GM21528 (cell line): ENCODE data around the gene ZNF79.

Source experiments
- ATAC-seq: cut with Tn5 transposase; IDR thresholded peaks from one replicate; pipeline ENCODE4 v1.9.1; 2021; ENCODE audit warnings: mild to moderate bottlenecking, moderate library complexity; ENCODE audit not compliant: unreplicated experiment, low FRiP score

The ZNF79 gene

DNA sequence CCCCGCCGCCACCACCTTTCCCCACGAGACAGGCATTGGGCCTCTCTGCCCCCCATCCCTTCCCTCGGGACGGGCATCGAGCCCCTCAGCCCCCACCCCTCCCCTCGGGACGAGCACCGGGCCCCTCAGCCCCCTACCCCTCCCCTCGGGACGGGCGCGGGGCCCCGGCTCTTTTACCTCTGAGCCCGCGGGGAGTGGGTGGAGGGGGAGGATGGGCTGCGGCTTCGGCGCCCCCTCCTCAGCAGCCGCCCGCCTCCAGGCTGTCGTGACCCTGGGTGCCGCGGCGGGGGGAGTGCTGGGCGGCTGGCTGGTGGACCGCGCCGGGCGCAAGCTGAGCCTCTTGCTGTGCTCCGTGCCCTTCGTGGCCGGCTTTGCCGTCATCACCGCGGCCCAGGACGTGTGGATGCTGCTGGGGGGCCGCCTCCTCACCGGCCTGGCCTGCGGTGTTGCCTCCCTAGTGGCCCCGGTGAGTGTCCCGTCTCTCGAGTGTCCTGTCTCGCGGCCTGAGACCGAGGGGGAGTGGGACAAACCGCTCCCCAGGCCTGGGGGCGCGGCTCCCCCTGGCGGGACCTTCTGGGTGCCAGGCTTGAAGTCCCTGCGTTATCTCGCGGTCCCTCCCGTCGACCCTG lies 26.4 kb upstream of the ZNF79 start:
- no peak for ATAC-seq

DNA sequence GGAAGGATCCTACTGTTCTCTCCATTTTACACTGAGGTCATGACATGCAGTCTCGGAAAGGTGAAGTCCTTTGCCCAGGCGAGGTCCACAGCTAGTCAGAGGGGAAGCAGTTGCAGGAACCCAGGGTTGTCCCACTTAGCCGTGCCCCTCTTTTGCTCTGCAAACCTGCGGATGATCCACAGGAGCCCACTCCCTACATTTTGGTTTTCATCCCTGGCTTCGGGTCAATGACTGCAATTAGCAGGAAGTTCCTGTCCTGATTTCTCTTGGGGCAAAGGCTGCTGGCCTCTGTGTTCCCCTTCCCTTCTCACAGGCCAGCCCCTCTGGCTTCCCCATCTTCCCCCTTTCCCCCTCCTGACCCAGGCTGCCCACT lies 25.9 kb upstream of the ZNF79 start:
- ATAC-seq: no peak

DNA sequence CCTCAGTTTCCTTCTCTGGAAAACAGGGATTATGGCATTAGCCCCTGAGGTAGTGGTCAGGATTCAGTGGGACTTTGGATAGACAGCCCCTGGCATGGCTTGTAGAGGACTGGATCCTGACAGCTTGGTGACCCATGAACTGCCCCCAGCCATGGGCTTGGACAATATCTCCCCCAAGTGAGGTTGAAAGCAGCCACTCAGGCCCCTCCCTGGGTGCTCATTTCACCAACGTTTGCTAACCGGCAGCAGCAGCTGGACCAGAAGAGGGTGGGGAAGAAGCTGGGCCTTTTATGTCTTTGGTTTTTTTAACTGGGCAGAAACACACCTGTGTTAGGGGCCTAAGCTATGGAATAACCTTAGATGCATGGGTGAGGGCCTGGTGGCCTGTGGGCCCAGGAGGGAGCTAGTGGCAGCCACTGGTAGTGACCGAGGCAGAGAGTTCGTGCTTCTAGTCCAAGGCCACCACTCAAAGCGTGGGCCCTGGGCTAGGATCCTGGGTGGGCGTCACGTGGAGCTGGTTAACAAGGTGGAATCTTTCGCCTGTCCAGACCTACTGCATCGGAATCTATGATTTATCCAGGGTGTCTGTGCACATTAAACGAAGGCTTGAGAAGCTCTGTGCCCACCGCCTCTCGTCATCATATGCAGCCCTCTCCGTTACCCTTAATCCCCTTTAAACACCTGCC lies 25.3 kb upstream of the ZNF79 start:
- ATAC-seq: no peak

DNA sequence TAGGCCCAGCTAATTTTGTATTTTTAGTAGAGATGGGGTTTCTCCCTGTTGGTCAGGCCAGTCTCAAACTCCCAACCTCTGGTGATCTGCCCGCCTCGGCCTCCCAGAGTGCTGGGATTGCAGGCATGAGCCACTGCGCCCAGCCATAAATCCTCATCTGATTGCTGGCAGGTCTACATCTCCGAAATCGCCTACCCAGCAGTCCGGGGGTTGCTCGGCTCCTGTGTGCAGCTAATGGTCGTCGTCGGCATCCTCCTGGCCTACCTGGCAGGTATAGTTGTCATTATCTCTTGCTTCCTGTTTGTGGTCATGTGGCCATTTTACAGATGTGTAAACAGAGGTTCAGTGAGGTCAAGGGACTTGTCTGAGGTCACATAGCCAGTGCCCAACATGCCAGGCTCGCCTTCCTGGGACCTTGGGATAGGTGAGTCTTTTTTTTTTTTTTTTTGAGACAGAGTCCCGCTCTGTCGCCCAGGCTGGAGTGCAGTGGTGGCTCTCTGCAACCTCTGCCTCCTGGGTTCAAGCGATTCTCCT lies 24.4 kb upstream of the ZNF79 start:
- no peak for ATAC-seq

DNA sequence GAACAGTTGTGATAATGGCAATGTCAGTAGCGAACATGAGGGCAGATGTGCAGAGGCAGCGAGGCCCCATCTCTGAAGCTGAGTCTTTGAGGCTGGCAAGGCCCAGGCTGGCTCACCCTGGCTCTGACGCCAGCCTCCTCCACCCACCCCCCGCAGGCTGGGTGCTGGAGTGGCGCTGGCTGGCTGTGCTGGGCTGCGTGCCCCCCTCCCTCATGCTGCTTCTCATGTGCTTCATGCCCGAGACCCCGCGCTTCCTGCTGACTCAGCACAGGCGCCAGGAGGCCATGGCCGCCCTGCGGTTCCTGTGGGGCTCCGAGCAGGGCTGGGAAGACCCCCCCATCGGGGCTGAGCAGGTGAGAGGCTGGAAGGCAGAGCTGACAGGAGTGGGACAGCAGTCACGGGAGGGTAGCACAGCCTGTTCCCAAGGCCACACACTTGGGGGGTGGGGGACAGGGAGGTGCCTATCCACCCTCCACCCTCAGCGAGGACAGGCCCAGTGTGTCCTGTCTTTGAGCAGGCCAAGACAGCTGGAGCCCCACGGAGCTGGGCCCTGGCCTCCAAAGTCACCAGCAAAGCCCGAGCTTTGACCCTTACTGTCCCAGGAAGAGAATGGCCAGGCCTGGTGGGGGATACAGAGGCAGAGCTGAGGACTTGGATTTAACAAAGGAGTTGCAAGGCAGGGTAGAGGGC lies 21.6 kb upstream of the ZNF79 start:
- ATAC-seq: no peak

DNA sequence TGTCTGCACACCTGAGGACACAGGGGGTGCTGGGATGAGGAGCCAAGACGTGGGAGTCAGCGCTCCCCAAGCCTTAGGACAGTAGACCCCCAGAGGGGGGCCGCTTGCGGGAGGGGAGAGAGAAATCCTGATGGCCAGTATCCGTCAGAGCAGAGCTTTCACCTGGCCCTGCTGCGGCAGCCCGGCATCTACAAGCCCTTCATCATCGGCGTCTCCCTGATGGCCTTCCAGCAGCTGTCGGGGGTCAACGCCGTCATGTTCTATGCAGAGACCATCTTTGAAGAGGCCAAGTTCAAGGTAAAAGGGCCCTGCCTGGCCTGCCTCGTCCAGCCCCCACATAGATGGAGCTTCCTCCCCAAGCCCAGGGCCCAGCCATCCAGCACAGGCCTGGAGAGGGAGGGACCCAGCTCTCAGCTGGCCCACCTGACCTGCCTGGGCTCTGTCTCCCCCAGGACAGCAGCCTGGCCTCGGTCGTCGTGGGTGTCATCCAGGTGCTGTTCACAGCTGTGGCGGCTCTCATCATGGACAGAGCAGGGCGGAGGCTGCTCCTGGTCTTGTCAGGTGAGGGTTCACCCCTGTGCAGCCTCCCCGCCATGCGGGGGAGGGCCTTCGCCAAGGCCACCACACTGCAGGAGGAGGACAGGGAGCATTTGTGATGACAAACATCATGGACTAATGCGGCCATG lies 20.5 kb upstream of the ZNF79 start:
- no peak for ATAC-seq

DNA sequence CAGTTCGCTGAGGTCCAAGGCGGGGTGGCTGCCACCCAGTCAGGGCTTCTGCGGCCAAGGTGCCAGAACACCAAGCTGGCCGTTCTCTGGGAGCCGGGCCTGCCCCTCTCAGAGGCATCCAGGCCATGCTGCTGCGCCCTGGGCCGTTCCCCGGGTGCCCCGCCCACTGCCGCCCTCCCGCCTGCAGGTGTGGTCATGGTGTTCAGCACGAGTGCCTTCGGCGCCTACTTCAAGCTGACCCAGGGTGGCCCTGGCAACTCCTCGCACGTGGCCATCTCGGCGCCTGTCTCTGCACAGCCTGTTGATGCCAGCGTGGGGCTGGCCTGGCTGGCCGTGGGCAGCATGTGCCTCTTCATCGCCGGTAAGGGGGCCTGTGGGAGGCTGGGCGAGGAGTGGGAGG lies 19.6 kb upstream of the ZNF79 start:
- ATAC-seq: no peak

DNA sequence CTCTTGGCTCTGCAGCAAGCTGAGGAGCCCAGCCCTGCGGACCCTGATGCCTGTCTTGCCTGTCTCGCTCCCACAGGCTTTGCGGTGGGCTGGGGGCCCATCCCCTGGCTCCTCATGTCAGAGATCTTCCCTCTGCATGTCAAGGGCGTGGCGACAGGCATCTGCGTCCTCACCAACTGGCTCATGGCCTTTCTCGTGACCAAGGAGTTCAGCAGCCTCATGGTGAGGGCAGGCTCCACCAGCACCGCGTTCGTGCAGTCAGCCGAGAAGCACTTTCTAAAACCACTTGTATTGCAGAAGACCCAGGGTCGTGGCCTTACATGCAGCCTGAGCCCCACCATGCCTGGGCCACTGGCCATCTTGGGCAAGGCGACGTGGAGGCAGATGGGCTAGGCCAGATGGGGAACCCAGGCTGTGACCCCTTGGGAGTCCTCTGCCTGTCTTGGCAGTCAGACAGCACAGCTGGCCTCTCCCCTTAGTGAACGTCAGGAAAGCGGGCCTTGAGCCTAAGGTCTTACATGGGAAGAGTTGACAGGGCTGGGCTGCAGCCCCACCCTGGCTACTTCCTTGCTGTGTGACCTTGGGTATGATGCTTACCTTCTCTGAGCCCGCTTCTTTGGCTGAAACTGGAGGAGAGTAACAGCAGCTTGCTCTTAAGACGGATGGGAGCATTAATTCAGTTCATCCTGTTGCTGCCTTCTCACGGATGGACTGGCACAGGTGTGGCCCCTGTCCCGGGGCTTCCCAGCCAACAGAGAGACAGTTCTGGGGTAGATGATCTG lies 18.6 kb upstream of the ZNF79 start:
- ATAC-seq: no peak

DNA sequence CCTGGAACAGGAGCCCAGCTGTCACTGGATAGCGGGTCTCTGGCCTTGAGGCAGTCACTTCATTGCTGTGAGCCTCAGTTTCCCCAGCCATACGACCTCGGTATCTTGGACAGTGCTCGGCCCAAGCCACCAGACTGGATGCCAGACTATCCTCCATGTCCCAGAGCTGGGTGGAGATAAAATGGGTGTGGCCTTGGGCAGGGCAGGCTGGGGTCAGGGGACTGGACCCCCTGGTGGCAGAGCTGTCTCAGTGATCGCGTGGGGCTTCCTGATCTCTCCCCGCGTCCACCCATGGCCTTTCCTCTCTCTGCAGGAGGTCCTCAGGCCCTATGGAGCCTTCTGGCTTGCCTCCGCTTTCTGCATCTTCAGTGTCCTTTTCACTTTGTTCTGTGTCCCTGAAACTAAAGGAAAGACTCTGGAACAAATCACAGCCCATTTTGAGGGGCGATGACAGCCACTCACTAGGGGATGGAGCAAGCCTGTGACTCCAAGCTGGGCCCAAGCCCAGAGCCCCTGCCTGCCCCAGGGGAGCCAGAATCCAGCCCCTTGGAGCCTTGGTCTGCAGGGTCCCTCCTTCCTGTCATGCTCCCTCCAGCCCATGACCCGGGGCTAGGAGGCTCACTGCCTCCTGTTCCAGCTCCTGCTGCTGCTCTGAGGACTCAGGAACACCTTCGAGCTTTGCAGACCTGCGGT lies 17.2 kb upstream of the ZNF79 start:
- no peak for ATAC-seq

DNA sequence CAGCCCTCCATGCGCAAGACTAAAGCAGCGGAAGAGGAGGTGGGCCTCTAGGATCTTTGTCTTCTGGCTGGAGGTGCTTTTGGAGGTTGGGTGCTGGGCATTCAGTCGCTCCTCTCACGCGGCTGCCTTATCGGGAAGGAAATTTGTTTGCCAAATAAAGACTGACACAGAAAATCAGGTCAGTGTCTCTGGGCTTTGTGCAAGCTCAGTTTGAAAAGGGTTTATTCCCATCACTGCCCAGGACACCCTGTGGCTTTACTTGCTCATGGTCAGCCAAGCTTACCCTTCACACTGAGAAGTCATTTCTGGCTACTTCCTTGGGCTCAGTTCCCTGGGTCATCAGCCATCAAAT lies 16.7 kb upstream of the ZNF79 start:
- no peak for ATAC-seq

DNA sequence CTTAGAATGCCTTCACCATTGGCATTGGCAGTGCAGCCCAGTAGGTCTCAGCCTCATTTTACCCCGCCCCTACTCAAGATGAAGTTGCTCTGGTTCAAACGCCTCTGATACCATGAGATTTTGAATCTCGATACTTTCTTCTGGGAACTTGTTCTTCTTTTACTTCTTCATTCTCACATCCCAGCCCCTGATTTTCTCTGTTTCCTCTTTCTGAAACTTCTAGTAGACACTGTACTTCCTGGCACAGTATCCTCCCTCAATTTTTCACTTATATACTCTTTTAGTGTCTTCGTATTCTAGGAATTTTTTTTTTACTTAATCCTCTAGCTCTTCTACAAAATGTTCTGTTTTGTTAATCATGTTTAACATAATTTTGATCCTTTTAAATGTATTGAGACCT lies 13.1 kb upstream of the ZNF79 start:
- no peak for ATAC-seq

DNA sequence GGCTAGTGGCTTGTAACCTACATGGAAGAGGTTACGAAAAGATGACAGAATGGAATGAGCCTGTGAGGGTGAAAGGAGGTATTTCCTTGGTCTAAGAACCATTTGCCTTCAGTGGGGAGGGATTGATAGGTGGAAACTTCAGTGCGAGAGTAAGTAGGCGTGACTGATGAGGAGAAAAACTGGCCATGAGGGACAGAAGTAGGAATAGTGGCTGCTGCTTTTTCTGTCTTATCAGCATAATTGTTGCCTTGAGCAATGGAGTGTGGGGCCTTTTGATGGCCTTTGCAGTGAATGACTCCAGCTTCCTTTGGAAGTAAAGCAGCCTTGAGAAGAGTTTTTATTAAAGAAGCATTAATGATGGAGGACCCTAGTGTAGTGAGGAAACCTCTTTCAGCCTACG lies 9.0 kb upstream of the ZNF79 start:
- no peak for ATAC-seq

DNA sequence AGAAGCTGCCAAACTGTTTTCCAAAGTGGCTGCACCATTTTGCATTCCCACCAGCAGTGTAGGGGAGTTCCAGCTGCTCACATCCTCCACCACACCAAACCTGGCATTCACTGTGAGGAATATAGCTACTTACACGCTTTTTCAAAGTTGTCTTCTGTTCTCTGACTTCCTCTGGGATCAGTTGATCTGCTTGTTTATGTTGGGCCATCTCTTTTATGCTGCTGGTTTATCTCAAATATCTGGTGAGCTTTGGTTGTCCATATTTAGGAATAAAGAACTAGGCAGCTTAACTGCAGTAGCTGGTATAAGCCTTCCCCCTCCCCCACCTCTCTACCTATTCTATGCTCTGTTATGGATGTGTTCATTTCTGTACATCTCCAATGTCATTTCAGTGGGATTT lies 8.5 kb upstream of the ZNF79 start:
- no peak for ATAC-seq

DNA sequence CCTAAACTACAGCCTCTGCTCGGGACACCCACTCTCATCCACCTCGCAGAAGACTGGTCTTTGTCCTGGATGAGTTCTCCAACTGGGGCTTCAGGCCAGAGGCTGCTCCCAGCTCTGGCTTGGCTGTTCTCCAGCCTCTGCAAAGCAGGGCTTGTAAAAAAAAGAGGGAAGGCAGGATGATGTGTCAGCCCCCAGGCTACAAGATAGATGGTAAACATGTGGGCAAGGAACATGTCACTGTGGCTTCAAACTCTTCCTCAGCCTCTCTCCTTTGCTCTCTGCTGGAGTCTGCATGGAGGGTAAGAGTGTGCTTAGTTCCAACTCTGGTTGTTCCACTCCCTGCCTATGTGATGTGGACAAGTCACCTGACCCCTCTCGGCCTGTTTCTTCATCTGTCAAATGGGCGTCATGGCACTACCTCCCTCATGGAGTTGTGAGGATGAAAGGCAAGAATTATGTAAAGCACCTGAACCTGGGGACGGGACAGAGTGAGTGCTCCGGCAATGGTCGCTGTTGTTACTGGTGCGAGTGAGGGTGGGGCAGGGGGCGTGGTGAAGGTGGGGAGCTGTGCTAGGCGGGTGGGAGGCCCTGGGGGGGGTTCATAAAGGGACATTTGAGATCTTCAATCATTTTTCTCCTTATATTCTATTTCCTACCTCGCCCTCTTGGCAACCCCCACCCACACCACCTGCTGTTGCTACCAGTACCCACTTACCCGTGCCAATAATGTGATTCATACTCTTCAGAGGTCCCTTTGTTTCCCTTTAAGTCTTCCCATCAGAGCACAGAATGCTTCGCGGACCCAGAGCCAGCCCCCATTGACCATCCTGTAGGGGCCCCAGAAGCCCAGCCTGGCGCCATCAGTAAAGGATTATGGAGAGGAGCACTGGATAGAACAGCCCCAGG lies 6.8 kb upstream of the ZNF79 start:
- no peak for ATAC-seq

DNA sequence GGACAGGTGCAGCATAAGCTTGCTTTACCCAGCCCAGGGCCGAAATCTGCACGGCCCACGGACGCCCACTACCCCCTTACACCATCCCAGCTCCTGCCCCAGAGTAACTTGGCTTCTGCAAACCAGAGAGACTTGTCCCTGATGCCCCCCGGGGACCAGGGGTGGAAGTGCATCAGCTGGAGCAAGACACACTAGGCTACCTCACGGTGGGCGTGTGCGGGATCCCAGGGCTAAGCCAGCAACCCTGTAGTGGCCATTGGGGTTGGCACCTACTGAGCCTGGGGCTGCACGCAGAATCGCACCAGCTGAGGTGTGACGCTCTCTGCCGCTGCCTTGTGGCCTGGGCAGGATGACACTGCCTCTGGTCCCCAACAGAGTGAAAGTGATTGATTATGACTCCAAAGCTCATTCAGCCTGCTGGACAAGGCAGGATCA lies 6.1 kb upstream of the ZNF79 start:
- ATAC-seq: no peak

DNA sequence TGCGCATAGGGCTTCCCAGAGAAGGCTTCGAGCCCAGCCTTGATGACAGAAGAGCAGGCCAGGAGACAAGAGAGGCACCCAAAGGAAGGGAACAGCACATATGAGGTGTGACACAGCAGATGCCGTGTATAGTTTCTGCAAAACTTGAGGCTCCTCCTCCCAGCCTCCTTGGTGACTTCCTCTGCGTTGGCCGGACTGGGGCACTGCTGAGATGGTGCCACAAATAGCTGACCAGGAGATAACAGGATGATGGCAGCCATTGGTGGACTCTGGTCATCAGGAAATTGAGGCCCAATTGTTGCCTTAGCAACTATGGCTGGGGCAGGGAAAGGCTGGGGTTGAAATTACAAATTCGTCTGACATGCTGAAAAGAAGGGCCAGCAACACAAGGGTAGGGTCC lies 4.8 kb upstream of the ZNF79 start:
- no peak for ATAC-seq

DNA sequence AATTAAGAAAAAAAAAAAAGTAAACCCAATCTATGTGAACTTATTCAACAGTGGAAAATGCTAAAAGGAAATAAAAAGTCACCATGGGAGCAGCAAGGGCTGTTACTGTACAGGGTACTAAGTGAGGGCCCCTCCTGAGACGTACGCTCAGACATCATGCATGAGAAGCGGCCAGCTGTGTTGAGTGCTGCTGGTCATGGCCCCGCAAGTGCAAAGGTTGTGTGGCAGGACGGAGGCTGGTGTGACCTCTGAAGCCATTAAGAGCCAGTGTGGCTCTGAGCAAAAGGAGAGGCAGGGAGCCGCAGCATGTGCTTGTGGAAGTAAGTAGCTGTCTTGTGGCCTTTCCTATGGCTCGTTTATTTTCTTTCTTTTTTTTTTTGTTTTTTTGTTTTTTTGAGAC lies 3.1 kb upstream of the ZNF79 start:
- no peak for ATAC-seq

DNA sequence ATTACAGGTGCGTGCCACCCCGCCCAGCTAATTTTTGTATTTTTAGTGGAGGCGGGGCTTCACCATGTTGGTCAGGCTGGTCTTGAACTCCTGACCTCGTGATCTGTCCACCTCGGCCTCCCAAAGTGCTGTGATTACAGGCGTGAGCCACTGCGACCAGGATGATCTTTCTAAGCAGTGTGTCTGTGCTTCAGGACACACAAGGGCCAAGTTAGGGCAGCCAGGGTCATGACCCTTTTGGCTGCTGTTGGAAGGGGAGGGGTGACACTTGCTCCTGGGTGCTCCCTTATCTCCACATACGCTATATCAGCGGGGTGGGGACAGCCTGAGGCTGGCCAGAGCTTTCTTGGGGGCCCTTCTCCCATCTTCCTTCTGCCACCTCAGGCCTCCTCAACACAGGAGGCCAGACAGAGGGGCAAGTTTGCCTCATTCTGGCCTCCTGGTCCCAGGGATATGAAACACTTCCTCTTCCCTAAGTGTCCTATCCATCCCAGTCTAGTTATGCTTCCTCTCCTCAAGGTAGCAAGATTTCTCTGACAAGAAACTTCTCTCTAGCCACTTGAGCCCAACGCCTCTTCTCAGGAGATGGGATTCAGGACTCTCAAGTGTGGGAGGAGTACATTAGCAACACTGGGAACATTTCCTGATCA lies 1.9 kb upstream of the ZNF79 start:
- no peak for ATAC-seq
